DND-41 (cell line): ENCODE results near the gene NEDD4.

Experiments used
- ATAC-seq: fragments of 200-7000 bp; cut with Tn5 transposase; 3 replicates; pipeline ENCODE4 v1.9.1; 2021; ENCODE audit warnings: low read depth; ENCODE audit not compliant: insufficient read depth
- DNase-seq: peaks from one replicate; pipeline ENCODE4 v3.0.0-alpha.2; 2020
- H2AFZ ChIP-seq: 2 replicates; pipeline ENCODE4 v1.6.0; 2012; ENCODE audit warnings: low read depth, low read length
- H3K27ac ChIP-seq: 2 replicates; pipeline ENCODE4 v1.5.1; 2012; ENCODE audit warnings: low read length, inconsistent platforms
- H3K27me3 ChIP-seq: fragments of 200-600 bp; sonication (generic); 2 replicates; pipeline ENCODE4 v1.6.0; 2012; ENCODE audit warnings: low read length, mild to moderate bottlenecking, inconsistent platforms; ENCODE audit not compliant: insufficient read depth, poor library complexity
- H3K36me3 ChIP-seq: 2 replicates; pipeline ENCODE4 v1.5.1; 2012; ENCODE audit warnings: low read length, inconsistent platforms; ENCODE audit not compliant: insufficient read depth
- H3K4me1 ChIP-seq: 2 replicates; pipeline ENCODE4 v1.5.1; 2012; ENCODE audit warnings: mild to moderate bottlenecking, low read length; ENCODE audit not compliant: insufficient read depth
- H3K4me2 ChIP-seq: 2 replicates; pipeline ENCODE4 v1.6.0; 2012; ENCODE audit warnings: mild to moderate bottlenecking, moderate library complexity, low read length, inconsistent platforms; ENCODE audit not compliant: insufficient read depth
- H3K4me3 ChIP-seq, 2 experiments: fragments of 200-600 bp in 1 of 2; shearing (Covaris generic) in 1 of 2; 2 replicates each; pipeline ENCODE4 v1.5.1; 2012 to 2016; ENCODE audit warnings: inconsistent platforms in 2 of 2, low read length in 2 of 2, mild to moderate bottlenecking in 2 of 2, low read depth in 1 of 2, moderate library complexity in 1 of 2
- H3K79me2 ChIP-seq: 2 replicates; pipeline ENCODE4 v1.6.0; 2012; ENCODE audit warnings: low read length, inconsistent platforms; ENCODE audit not compliant: insufficient read depth
- H3K9ac ChIP-seq: 2 replicates; pipeline ENCODE4 v1.6.0; 2012; ENCODE audit warnings: low read depth, mild to moderate bottlenecking, inconsistent platforms, low read length, moderate library complexity
- H3K9me3 ChIP-seq: 2 replicates; pipeline ENCODE4 v1.5.1; 2012; ENCODE audit warnings: low read length, moderate library complexity, mild to moderate bottlenecking, inconsistent platforms; ENCODE audit not compliant: insufficient read depth, severe bottlenecking
- H4K20me1 ChIP-seq: 2 replicates; pipeline ENCODE4 v1.6.0; 2012; ENCODE audit warnings: low read length; ENCODE audit not compliant: insufficient read depth
- CTCF ChIP-seq: IDR thresholded peaks from 2 replicates; pipeline ENCODE4 v1.5.1; 2012; ENCODE audit warnings: borderline replicate concordance, low read length, moderate library complexity, mild to moderate bottlenecking; ENCODE audit not compliant: poor library complexity, severe bottlenecking; ENCODE audit errors: extremely low read depth
- EZH2 ChIP-seq: IDR thresholded peaks from 3 replicates; pipeline ENCODE4 v1.6.1; 2012; ENCODE audit warnings: borderline replicate concordance, low read depth, mild to moderate bottlenecking, moderate library complexity, low read length, inconsistent platforms; ENCODE audit not compliant: severe bottlenecking

Gene NEDD4

GRCh38 chr15:55858661-55859060 is 134.8 kb downstream of the NEDD4 start:
- no peak overlapping the region for H3K4me2 ChIP-seq
- H3K4me3 ChIP-seq = no peak overlapping the region
- H2AFZ ChIP-seq = no peak overlapping the region
- H3K4me1 ChIP-seq = no peaks in the 10 kb centered on the region
- H3K27ac ChIP-seq = no peak overlapping the region
- peaks cover 19% of the 10 kb centered on the region; the same call in 1 of the 2 replicates for H3K36me3 ChIP-seq
- DNase-seq = no peak
- H3K9me3 ChIP-seq = no peaks in the 10 kb centered on the region
- H3K9ac ChIP-seq = no peak overlapping the region
- TF ChIP-seq CTCF (no peak), EZH2 (no peak)
- H4K20me1 ChIP-seq = no peaks in the 10 kb centered on the region
- H3K27me3 ChIP-seq = no peaks in the 10 kb centered on the region
- H3K79me2 ChIP-seq = no peaks in the 10 kb centered on the region
- ATAC-seq = no peak

GRCh38 chr15:55856506-55857164 is 136.8 kb downstream of the NEDD4 start:
- H4K20me1 ChIP-seq = no peaks in the 10 kb centered on the region
- no peak overlapping the region for H3K4me3 ChIP-seq
- no peaks in the 10 kb centered on the region for H3K27me3 ChIP-seq
- H3K27ac ChIP-seq = no peak overlapping the region
- no peaks in the 10 kb centered on the region for H3K9me3 ChIP-seq
- ATAC-seq (no peak), DNase-seq (no peak)
- TF ChIP-seq CTCF (no peak), EZH2 (no peak)
- H3K36me3 ChIP-seq = peaks cover 21% of the 10 kb centered on the region; the same call in 1 of the 2 replicates
- no peak overlapping the region for H3K4me2 ChIP-seq
- no peak overlapping the region for H2AFZ ChIP-seq
- no peaks in the 10 kb centered on the region for H3K4me1 ChIP-seq
- no peaks in the 10 kb centered on the region for H3K79me2 ChIP-seq
- H3K9ac ChIP-seq = no peak overlapping the region

- H3K27ac ChIP-seq = no peak overlapping the region
- H2AFZ ChIP-seq = no peak overlapping the region
- peaks cover 3% of the 10 kb centered on the region; the same call in 1 of the 2 replicates for H3K36me3 ChIP-seq
- H3K79me2 ChIP-seq = no peaks in the 10 kb centered on the region
- H3K27me3 ChIP-seq = no peaks in the 10 kb centered on the region
- no peak overlapping the region for H3K4me2 ChIP-seq
- ATAC-seq (no peak), DNase-seq (no peak)
- TF ChIP-seq EZH2 (no peak), CTCF (no peak)
- H3K4me3 ChIP-seq = no peak overlapping the region
- no peaks in the 10 kb centered on the region for H3K4me1 ChIP-seq
- no peaks in the 10 kb centered on the region for H3K9me3 ChIP-seq
- no peak overlapping the region for H3K9ac ChIP-seq
- H4K20me1 ChIP-seq = no peaks in the 10 kb centered on the region
Observed at GRCh38 chr15:55853134-55853533, 140.3 kb downstream of the NEDD4 start.
